Neuronal stem cell (in vitro differentiated cells): ENCODE measurements around the gene STEAP2. TPM values are rescaled to one million over a fixed set of nuclear protein-coding genes. Genes with fewer than 3 reads are reported as not detected.

Experiments
- DNase-seq: peaks from one replicate; pipeline ENCODE4 v3.0.0-alpha.2; 2013; ENCODE audit warnings: low spot score
- H2AFZ ChIP-seq: one replicate; pipeline ENCODE4 v1.6.1; 2013; ENCODE audit warnings: mild to moderate bottlenecking, low read length, inconsistent platforms
- H2AK5ac ChIP-seq: 2 replicates; pipeline ENCODE4 v1.6.1; 2013; ENCODE audit warnings: low read depth, mild to moderate bottlenecking, inconsistent platforms, low read length, moderate library complexity, mixed read lengths
- H2BK120ac ChIP-seq: 2 replicates; pipeline ENCODE4 v1.6.1; 2013; ENCODE audit warnings: low read depth, mild to moderate bottlenecking, inconsistent platforms, low read length, moderate library complexity, mixed read lengths
- H2BK12ac ChIP-seq: one replicate; pipeline ENCODE4 v1.6.1; 2013; ENCODE audit warnings: low read length, inconsistent platforms
- H2BK15ac ChIP-seq: 2 replicates; pipeline ENCODE4 v1.6.1; 2013; ENCODE audit warnings: mild to moderate bottlenecking, low read length, inconsistent platforms, mixed read lengths
- H2BK5ac ChIP-seq: one replicate; pipeline ENCODE4 v1.6.1; 2013; ENCODE audit warnings: inconsistent platforms, mild to moderate bottlenecking, low read length, moderate library complexity
- H3K14ac ChIP-seq: one replicate; pipeline ENCODE4 v1.6.1; 2013; ENCODE audit warnings: low read length, inconsistent platforms
- H3K18ac ChIP-seq: 2 replicates; pipeline ENCODE4 v1.6.1; 2013; ENCODE audit warnings: low read length, inconsistent platforms
- H3K23ac ChIP-seq: 2 replicates; pipeline ENCODE4 v1.6.1; 2013; ENCODE audit warnings: low read depth, mild to moderate bottlenecking, mixed read lengths, low read length, inconsistent platforms; ENCODE audit not compliant: poor library complexity
- H3K27ac ChIP-seq: replicated peaks from 3 replicates; pipeline ENCODE4 v1.5.1; 2013; ENCODE audit warnings: low read length, inconsistent platforms
- H3K27me3 ChIP-seq, 3 experiments: 2 replicates each; pipeline ENCODE4 v1.6.1; 2013; ENCODE audit warnings: low read length in 3 of 3, mild to moderate bottlenecking in 2 of 3, inconsistent platforms in 1 of 3, low read depth in 1 of 3, mixed read lengths in 1 of 3, moderate library complexity in 1 of 3; ENCODE audit not compliant: control insufficient read depth in 3 of 3, insufficient read depth in 3 of 3
- H3K36me3 ChIP-seq, 2 donors: replicated peaks in 1 of 2; 2 replicates each; pipeline ENCODE4 v1.6.1; 2013; ENCODE audit warnings: low read length in 2 of 2; ENCODE audit not compliant: control insufficient read depth in 2 of 2, insufficient read depth in 2 of 2
- H3K4ac ChIP-seq: 2 replicates; pipeline ENCODE4 v1.6.1; 2013; ENCODE audit warnings: inconsistent platforms, mild to moderate bottlenecking, low read length, moderate library complexity
- H3K4me1 ChIP-seq, 2 donors: 1 replicate in 1 of 2; 2 replicates in 1 of 2; pipeline ENCODE4 v1.6.1; 2013; ENCODE audit warnings: low read length in 2 of 2, low read depth in 1 of 2; ENCODE audit not compliant: control insufficient read depth in 2 of 2, insufficient read depth in 1 of 2
- H3K4me2 ChIP-seq: one replicate; pipeline ENCODE4 v1.6.1; 2013; ENCODE audit warnings: mild to moderate bottlenecking, low read length, inconsistent platforms; ENCODE audit not compliant: insufficient read depth, poor library complexity, severe bottlenecking
- H3K4me3 ChIP-seq, 2 donors: 2 replicates each; pipeline ENCODE4 v1.5.1; 2013; ENCODE audit warnings: low read length in 2 of 2, mild to moderate bottlenecking in 2 of 2, inconsistent platforms in 1 of 2, moderate library complexity in 1 of 2
- H3K79me1 ChIP-seq: one replicate; pipeline ENCODE4 v1.6.1; 2013; ENCODE audit warnings: low read depth, mild to moderate bottlenecking, inconsistent platforms, low read length, moderate library complexity
- H3K9ac ChIP-seq: one replicate; pipeline ENCODE4 v1.6.1; 2013; ENCODE audit warnings: mild to moderate bottlenecking, low read depth, low read length, inconsistent platforms; ENCODE audit not compliant: poor library complexity
- H3K9me3 ChIP-seq, 2 donors: replicated peaks in 1 of 2; 2 replicates each; pipeline versions ENCODE3 to v1.6.1; 2013; ENCODE audit warnings: low read length in 2 of 2, mild to moderate bottlenecking in 2 of 2, inconsistent platforms in 1 of 2, low read depth in 1 of 2, mixed read lengths in 1 of 2, moderate library complexity in 1 of 2; ENCODE audit not compliant: control insufficient read depth in 2 of 2, insufficient read depth in 1 of 2
- H4K8ac ChIP-seq: one replicate; pipeline ENCODE4 v1.6.1; 2013; ENCODE audit warnings: low read depth, mild to moderate bottlenecking, inconsistent platforms, low read length, moderate library complexity
- H4K91ac ChIP-seq: one replicate; pipeline ENCODE4 v1.6.1; 2013; ENCODE audit warnings: low read length, low read depth, mild to moderate bottlenecking, inconsistent platforms; ENCODE audit not compliant: poor library complexity
- WGBS, 2 donors: extraction: QIAGEN DNeasy Blood & Tissue Kit; methylation state at CpG; one replicate each; pipeline ENCODE4 v1.1.7; 2013; ENCODE audit warnings: missing lambda C conversion rate in 2 of 2, mixed read lengths in 1 of 2; ENCODE audit not compliant: insufficient read length in 2 of 2, insufficient replicate concordance in 1 of 2; ENCODE audit errors: extremely low coverage in 2 of 2; 5-methylcytosine and 5-hydroxymethylcytosine counted together
- small RNA-seq: library from polyadenylated mRNA; stranded (forward); fragments of <200 nt; extraction: miRNeasy Mini kit (QIAGEN cat#:217004); gene quantifications from one replicate; pipeline ENCODE3, GENCODE V24; 2013; ENCODE audit not compliant: insufficient read depth

STEAP2 gene

GRCh38 chr7:90276033-90276728, 64.6 kb downstream of the STEAP2 start:
- H3K4ac ChIP-seq, result no peak overlapping the region
- no CpG with 5 or more reads among the region's 5 CpGs for WGBS, 2 donors

More at GRCh38 chr7:90276033-90276728, 64.6 kb downstream of the STEAP2 start:
- H2AFZ ChIP-seq, result no peak overlapping the region
- H2BK5ac ChIP-seq, result no peak overlapping the region
- no peaks in the 10 kb centered on the region for H3K27me3 ChIP-seq
- DNase-seq, result no peak
- H3K18ac ChIP-seq, result no peak overlapping the region
- no peak overlapping the region for H4K91ac ChIP-seq
- no peak overlapping the region for H3K4me3 ChIP-seq
- H3K9me3 ChIP-seq, result no peaks in the 10 kb centered on the region
- no peak overlapping the region for H2BK15ac ChIP-seq
- no peak overlapping the region for H2BK120ac ChIP-seq
- no peaks in the 10 kb centered on the region for H3K36me3 ChIP-seq
- no peaks in the 10 kb centered on the region for H3K79me1 ChIP-seq
- no peak overlapping the region for H2BK12ac ChIP-seq
- H3K23ac ChIP-seq, result no peak overlapping the region
- no peak overlapping the region for H3K27ac ChIP-seq
- H3K9ac ChIP-seq, result no peak overlapping the region
- H3K4me1 ChIP-seq, result no peaks in the 10 kb centered on the region
- no peak overlapping the region for H4K8ac ChIP-seq
- no peak overlapping the region for H3K4me2 ChIP-seq
- H3K14ac ChIP-seq, result no peak overlapping the region
- H2AK5ac ChIP-seq, result no peak overlapping the region

Small RNA genes within 50 kb of the gene (small RNA-seq; reads per million reads assigned to genes)
- not detected for gene RF00019
